OCI-LY1 (cell line): ENCODE measurements around the gene SVOPL.

Experiments
- H2AFZ ChIP-seq: fragments of 200-600 bp; sonication (generic), shearing (Covaris generic); 2 replicates; pipeline ENCODE4 v1.6.0; 2014; ENCODE audit warnings: antibody characterized with exemption, mild to moderate bottlenecking, low read length
- H3F3A ChIP-seq: fragments of 200-600 bp; sonication (generic), shearing (Covaris generic); 2 replicates; pipeline ENCODE4 v1.6.0; 2014; ENCODE audit warnings: mild to moderate bottlenecking, antibody characterized with exemption, low read length, moderate library complexity; ENCODE audit not compliant: insufficient read depth
- H3K27ac ChIP-seq: fragments of 200-600 bp; sonication (generic); 2 replicates; pipeline ENCODE4 v1.5.1; 2014; ENCODE audit warnings: low read length, mixed run types, mild to moderate bottlenecking, low read depth; ENCODE audit not compliant: poor library complexity, severe bottlenecking
- H3K27me3 ChIP-seq: fragments of 200-600 bp; sonication (generic); 2 replicates; pipeline ENCODE4 v1.6.0; 2014; ENCODE audit warnings: antibody characterized with exemption, mild to moderate bottlenecking, low read length, moderate library complexity; ENCODE audit not compliant: insufficient read depth
- H3K36me3 ChIP-seq: fragments of 200-600 bp; sonication (generic); 2 replicates; pipeline ENCODE4 v1.6.1; 2014; ENCODE audit warnings: mild to moderate bottlenecking, antibody characterized with exemption, low read length, moderate library complexity, mixed read lengths; ENCODE audit not compliant: insufficient read depth
- H3K4me1 ChIP-seq: fragments of 200-600 bp; sonication (generic); 2 replicates; pipeline ENCODE4 v1.5.1; 2014; ENCODE audit warnings: mild to moderate bottlenecking, low read length, moderate library complexity; ENCODE audit not compliant: insufficient read depth, severe bottlenecking
- H3K4me2 ChIP-seq: fragments of 200-600 bp; sonication (generic), shearing (Covaris generic); 2 replicates; pipeline ENCODE4 v1.6.1; 2014; ENCODE audit warnings: low read length
- H3K4me3 ChIP-seq: fragments of 200-600 bp; sonication (generic); 2 replicates; pipeline ENCODE4 v1.5.1; 2014; ENCODE audit warnings: low read length, low read depth, mild to moderate bottlenecking, mixed read lengths; ENCODE audit not compliant: poor library complexity, severe bottlenecking
- H3K79me2 ChIP-seq: fragments of 200-600 bp; shearing (Covaris generic); 2 replicates; pipeline ENCODE4 v1.6.1; 2016; ENCODE audit warnings: mixed run types, low read length, mixed read lengths; ENCODE audit not compliant: insufficient read depth
- H3K9ac ChIP-seq: fragments of 200-600 bp; sonication (generic), shearing (Covaris generic); 2 replicates; pipeline ENCODE4 v1.6.1; 2014; ENCODE audit warnings: mild to moderate bottlenecking, low read length, mixed read lengths
- H3K9me2 ChIP-seq: fragments of 200-600 bp; sonication (generic), shearing (Covaris generic); 2 replicates; pipeline ENCODE4 v1.6.1; 2014; ENCODE audit warnings: low read depth, mild to moderate bottlenecking, low read length, mixed read lengths
- H3K9me3 ChIP-seq: fragments of 200-600 bp; shearing (Covaris generic); 2 replicates; pipeline ENCODE4 v1.6.1; 2014; ENCODE audit warnings: low read length, mixed read lengths
- H4K20me1 ChIP-seq: fragments of 200-600 bp; sonication (generic), shearing (Covaris generic); 2 replicates; pipeline ENCODE4 v1.6.0; 2016; ENCODE audit warnings: mild to moderate bottlenecking, low read length; ENCODE audit not compliant: insufficient read depth
- EZH2 ChIP-seq: fragments of 200-600 bp; sonication (generic), shearing (Covaris generic); IDR thresholded peaks from 2 replicates; pipeline ENCODE4 v1.8.0; 2017; ENCODE audit warnings: borderline replicate concordance, mixed run types, mild to moderate bottlenecking, antibody characterized with exemption, low read length, moderate library complexity, mixed read lengths
- TF ChIP-seq, protein P1 (sequence below): fragments of 200-600 bp; sonication (generic), shearing (Covaris generic); IDR thresholded peaks from 2 replicates; pipeline ENCODE4 v1.5.1; 2017; ENCODE audit warnings: mild to moderate bottlenecking, antibody characterized with exemption, low read length, moderate library complexity, mixed read lengths

The SVOPL gene

DNA sequence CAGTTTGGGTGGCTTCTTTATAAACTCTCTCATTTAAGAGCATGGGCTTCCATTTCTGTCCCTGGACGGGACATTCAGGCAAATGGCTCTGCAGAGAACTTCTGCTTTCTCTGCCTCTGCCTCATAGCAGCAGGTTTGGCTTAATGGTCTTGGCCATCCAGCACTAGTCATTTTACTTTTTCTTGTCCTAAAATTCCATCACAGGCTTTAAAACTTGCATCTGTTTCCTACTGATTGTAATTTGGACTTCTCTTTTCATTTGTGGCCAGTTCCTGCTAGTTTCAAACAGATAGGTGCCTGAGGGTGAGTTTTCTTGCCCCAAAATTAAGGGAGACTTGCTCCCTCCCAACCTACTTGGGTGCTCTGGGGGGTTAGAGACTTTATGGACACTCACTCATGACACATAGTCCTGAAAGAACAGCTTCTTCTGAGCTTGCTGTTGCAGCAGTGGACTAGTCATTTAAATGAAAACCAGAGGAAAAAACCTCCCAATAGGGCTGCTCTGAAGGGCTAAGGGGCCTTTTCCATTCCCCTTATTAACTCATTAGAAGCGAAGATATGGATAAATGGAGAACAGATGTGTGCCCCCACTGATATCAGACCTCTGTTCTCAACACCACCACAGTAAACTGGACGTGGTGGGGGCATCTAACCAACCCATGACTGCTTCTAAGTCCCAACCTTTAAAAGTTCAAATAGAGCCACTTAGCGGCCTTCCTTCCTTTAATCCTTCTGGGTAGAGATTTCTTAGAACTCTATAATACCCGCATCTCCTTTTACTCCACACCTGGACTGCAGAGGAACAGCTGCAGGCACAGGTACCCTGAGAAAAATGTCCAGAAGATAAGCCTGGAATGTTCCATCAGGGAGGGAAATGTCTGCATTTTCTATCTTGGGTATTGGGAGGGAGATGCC lies 38.8 kb downstream of the SVOPL start:
- no peaks in the 10 kb centered on the region for H3F3A ChIP-seq
- H3K27me3 ChIP-seq, result no peaks in the 10 kb centered on the region
- no peaks in the 10 kb centered on the region for H3K4me1 ChIP-seq
- no peak overlapping the region for H3K27ac ChIP-seq
- no peak overlapping the region for H3K9ac ChIP-seq
- no peaks in the 10 kb centered on the region for H4K20me1 ChIP-seq
- H3K9me2 ChIP-seq, result no peaks in the 10 kb centered on the region
- H3K4me2 ChIP-seq, result no peak overlapping the region
- TF ChIP-seq EZH2, result no peak
- TF ChIP-seq, protein P1, sequence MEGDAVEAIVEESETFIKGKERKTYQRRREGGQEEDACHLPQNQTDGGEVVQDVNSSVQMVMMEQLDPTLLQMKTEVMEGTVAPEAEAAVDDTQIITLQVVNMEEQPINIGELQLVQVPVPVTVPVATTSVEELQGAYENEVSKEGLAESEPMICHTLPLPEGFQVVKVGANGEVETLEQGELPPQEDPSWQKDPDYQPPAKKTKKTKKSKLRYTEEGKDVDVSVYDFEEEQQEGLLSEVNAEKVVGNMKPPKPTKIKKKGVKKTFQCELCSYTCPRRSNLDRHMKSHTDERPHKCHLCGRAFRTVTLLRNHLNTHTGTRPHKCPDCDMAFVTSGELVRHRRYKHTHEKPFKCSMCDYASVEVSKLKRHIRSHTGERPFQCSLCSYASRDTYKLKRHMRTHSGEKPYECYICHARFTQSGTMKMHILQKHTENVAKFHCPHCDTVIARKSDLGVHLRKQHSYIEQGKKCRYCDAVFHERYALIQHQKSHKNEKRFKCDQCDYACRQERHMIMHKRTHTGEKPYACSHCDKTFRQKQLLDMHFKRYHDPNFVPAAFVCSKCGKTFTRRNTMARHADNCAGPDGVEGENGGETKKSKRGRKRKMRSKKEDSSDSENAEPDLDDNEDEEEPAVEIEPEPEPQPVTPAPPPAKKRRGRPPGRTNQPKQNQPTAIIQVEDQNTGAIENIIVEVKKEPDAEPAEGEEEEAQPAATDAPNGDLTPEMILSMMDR, result no peak
- no peak overlapping the region for H2AFZ ChIP-seq
- no peaks in the 10 kb centered on the region for H3K9me3 ChIP-seq
- no peaks in the 10 kb centered on the region for H3K36me3 ChIP-seq
- H3K79me2 ChIP-seq, result no peaks in the 10 kb centered on the region
- no peak overlapping the region for H3K4me3 ChIP-seq

DNA sequence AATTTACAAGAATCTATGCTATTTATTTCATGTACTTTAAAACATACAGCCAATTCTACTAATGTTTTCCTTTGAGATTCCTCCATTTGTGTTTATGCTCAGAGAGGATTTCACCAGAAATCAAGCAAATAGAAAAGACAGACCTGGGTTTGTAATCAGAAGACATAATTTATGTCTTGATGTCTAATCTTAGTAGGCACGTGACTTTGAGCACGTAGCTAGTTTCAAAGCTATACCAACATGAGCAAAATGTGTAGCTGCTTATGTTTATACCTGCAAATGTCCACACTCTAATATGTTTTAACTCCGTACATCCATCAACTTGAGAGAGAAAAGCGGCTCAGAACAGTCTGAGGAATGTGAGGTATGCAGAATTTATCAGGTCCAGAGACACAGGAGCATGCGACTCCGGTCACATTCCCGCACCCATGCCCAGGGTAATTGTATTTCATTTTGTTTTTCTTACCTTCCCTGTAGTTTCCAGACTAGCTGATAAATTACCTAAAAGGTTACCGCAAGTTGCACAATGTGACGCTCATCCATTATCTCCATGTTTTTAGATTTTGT lies 40.0 kb downstream of the SVOPL start:
- Histone ChIP-seq H3K9ac (no peak overlapping the region), H3K27ac (no peak overlapping the region), H3K9me2 (no peaks in the 10 kb centered on the region), H3K79me2 (no peaks in the 10 kb centered on the region), H4K20me1 (no peaks in the 10 kb centered on the region), H2AFZ (no peak overlapping the region), H3K9me3 (no peaks in the 10 kb centered on the region), H3F3A (no peaks in the 10 kb centered on the region), H3K36me3 (no peaks in the 10 kb centered on the region), H3K27me3 (no peaks in the 10 kb centered on the region), H3K4me3 (no peak overlapping the region), H3K4me1 (no peaks in the 10 kb centered on the region), H3K4me2 (no peak overlapping the region)
- no peak for TF ChIP-seq EZH2
- TF ChIP-seq, protein P1, result no peak

DNA sequence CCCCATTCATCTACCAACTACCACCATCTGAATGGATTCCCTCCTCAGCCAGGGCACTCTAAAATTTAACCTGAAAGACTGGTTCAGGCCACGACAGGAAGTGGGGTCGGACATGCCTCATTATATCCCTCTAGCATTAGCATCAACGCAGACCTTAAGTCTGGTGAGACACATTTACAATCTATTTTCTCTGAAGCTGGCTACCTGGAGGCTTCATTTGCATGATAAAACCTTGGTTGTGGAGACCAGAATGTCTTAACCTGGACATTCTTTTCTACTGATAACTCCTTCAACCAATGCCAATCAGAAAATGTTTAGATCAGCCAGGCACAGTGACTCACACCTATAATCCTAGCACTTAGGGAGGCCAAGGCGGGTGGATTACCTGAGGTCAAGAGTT lies 42.3 kb downstream of the SVOPL start:
- Histone ChIP-seq H3K9ac (no peak overlapping the region), H3K36me3 (no peaks in the 10 kb centered on the region), H3K79me2 (no peaks in the 10 kb centered on the region), H3K27ac (no peak overlapping the region), H3K27me3 (no peaks in the 10 kb centered on the region), H3K4me3 (no peak overlapping the region), H3F3A (no peaks in the 10 kb centered on the region), H3K4me1 (no peaks in the 10 kb centered on the region), H3K9me3 (no peaks in the 10 kb centered on the region), H3K4me2 (no peak overlapping the region), H3K9me2 (no peaks in the 10 kb centered on the region), H4K20me1 (no peaks in the 10 kb centered on the region), H2AFZ (no peak overlapping the region)
- TF ChIP-seq, protein P1, result no peak
- TF ChIP-seq EZH2, result no peak
